Astrocyte (in vitro differentiated cells and primary cell): ENCODE measurements around the gene OPCML.

ENCODE experiments used
- EZH2 ChIP-seq: IDR thresholded peaks from 2 replicates; pipeline ENCODE4 v1.6.1; 2012; ENCODE audit warnings: mild to moderate bottlenecking, low read length, inconsistent platforms; ENCODE audit not compliant: insufficient read depth
- TF ChIP-seq, protein P1 (sequence below): IDR thresholded peaks from 2 replicates; pipeline ENCODE4 v1.5.1; 2011; ENCODE audit warnings: low read depth, mild to moderate bottlenecking, inconsistent platforms, low read length, moderate library complexity; ENCODE audit not compliant: insufficient read depth

DNA sequence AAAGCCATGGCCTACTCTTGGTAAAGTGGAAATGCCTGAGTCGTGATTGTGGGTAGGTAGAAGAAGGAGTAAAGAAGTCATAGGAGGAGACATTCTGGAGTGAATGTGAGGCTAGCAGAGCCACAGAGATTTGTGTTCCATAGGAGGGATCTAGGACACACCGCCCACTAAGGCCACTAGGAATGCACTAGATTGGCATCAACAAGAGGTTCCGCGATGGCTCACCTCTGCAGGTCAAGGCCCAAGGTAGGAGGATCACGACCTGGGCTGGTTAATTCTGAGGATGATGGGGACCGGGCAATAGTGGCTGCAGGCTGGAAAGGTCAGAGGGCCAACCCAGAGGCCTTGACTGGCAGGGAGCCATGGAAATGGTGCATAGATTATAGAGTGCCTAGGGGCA is 48.8 kb upstream of the OPCML start:
- TF ChIP-seq, protein P1, sequence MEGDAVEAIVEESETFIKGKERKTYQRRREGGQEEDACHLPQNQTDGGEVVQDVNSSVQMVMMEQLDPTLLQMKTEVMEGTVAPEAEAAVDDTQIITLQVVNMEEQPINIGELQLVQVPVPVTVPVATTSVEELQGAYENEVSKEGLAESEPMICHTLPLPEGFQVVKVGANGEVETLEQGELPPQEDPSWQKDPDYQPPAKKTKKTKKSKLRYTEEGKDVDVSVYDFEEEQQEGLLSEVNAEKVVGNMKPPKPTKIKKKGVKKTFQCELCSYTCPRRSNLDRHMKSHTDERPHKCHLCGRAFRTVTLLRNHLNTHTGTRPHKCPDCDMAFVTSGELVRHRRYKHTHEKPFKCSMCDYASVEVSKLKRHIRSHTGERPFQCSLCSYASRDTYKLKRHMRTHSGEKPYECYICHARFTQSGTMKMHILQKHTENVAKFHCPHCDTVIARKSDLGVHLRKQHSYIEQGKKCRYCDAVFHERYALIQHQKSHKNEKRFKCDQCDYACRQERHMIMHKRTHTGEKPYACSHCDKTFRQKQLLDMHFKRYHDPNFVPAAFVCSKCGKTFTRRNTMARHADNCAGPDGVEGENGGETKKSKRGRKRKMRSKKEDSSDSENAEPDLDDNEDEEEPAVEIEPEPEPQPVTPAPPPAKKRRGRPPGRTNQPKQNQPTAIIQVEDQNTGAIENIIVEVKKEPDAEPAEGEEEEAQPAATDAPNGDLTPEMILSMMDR: no peak
- no peak for TF ChIP-seq EZH2
